Karpas-422 (cell line): ENCODE results near the gene PKD2L2. TPM values are rescaled to one million over a fixed set of nuclear protein-coding genes. Genes with fewer than 3 reads are reported as not detected.

Experiments
- DNase-seq: peaks from one replicate; pipeline ENCODE4 v3.0.0-alpha.2; 2015
- H2AFZ ChIP-seq: fragments of 200-600 bp; sonication (generic); 2 replicates; pipeline ENCODE4 v1.6.1; 2014; ENCODE audit warnings: antibody characterized with exemption, low read length, mixed read lengths
- H3K27ac ChIP-seq: fragments of 200-600 bp; sonication (generic); 2 replicates; pipeline ENCODE4 v1.5.1; 2014; ENCODE audit warnings: mild to moderate bottlenecking, low read length, moderate library complexity
- H3K27me3 ChIP-seq: fragments of 200-600 bp; sonication (generic); 2 replicates; pipeline ENCODE4 v1.6.1; 2014; ENCODE audit warnings: low read length, mixed read lengths
- H3K36me3 ChIP-seq: fragments of 200-600 bp; sonication (generic); 2 replicates; pipeline ENCODE4 v1.6.1; 2014; ENCODE audit warnings: low read length, mixed read lengths; ENCODE audit not compliant: insufficient read depth
- H3K4me1 ChIP-seq: fragments of 200-600 bp; sonication (generic); 2 replicates; pipeline ENCODE4 v1.6.1; 2014; ENCODE audit warnings: mild to moderate bottlenecking, low read length, mixed read lengths
- H3K4me2 ChIP-seq: fragments of 200-600 bp; sonication (generic); 2 replicates; pipeline ENCODE4 v1.6.1; 2014; ENCODE audit warnings: low read length, low read depth, mild to moderate bottlenecking; ENCODE audit not compliant: poor library complexity, severe bottlenecking
- H3K4me3 ChIP-seq: fragments of 200-600 bp; sonication (generic); 2 replicates; pipeline ENCODE4 v1.5.1; 2014; ENCODE audit warnings: mild to moderate bottlenecking, antibody characterized with exemption, low read length, mixed read lengths
- H3K79me2 ChIP-seq: fragments of 200-600 bp; sonication (generic); 2 replicates; pipeline ENCODE4 v1.6.1; 2014; ENCODE audit warnings: mild to moderate bottlenecking, low read length, mixed read lengths
- H3K9ac ChIP-seq: fragments of 200-600 bp; sonication (generic); 2 replicates; pipeline ENCODE4 v1.6.0; 2014; ENCODE audit warnings: low read length
- H3K9me2 ChIP-seq: fragments of 200-600 bp; sonication (generic), shearing (Covaris generic); replicated peaks from 2 replicates; pipeline ENCODE4 v1.6.0; 2014; ENCODE audit warnings: mild to moderate bottlenecking, low read length, moderate library complexity; ENCODE audit not compliant: insufficient read depth
- H3K9me3 ChIP-seq: fragments of 300-700, 200-600 bp; sonication (generic); 2 replicates; pipeline ENCODE4 v1.6.1; 2014; ENCODE audit warnings: low read length, mixed read lengths
- H4K20me1 ChIP-seq: fragments of 200-600 bp; sonication (generic); 2 replicates; pipeline ENCODE4 v1.6.1; 2014; ENCODE audit warnings: mild to moderate bottlenecking, antibody characterized with exemption, low read length, low read depth; ENCODE audit not compliant: insufficient read depth
- total RNA-seq: library from RNA; depleted of rRNA; stranded (reverse); fragments of >200 nt; shearing (Covaris generic); gene quantifications from 2 replicates; pipeline ENCODE4 v1.2.3, GENCODE V29; 2014; ENCODE audit warnings: low replicate concordance

PKD2L2 gene
- total RNA-seq, 1 experiment from 2014 or later: not detected

GRCh38 chr5:137870647-137871339, 18.5 kb upstream of the PKD2L2 start:
- no peak overlapping the region for H3K27ac ChIP-seq
- no peaks in the 10 kb centered on the region for H4K20me1 ChIP-seq
- no peak overlapping the region for H2AFZ ChIP-seq
- H3K9me2 ChIP-seq: no peaks in the 10 kb centered on the region
- H3K79me2 ChIP-seq: no peaks in the 10 kb centered on the region
- H3K36me3 ChIP-seq: no peaks in the 10 kb centered on the region
- no peak overlapping the region for H3K9ac ChIP-seq
- no peak overlapping the region for H3K4me2 ChIP-seq
- no peaks in the 10 kb centered on the region; the same call in 1 of the 2 replicates for H3K27me3 ChIP-seq
- no peak overlapping the region for H3K4me3 ChIP-seq
- no peak for DNase-seq
- no peaks in the 10 kb centered on the region for H3K9me3 ChIP-seq
- 0 out of 2 replicates have a peak, but pooled peaks cover 3% of the 10 kb centered on the region for H3K4me1 ChIP-seq

- no peaks in the 10 kb centered on the region for H3K9me3 ChIP-seq
- no peaks in the 10 kb centered on the region for H3K79me2 ChIP-seq
- H3K27me3 ChIP-seq: no peaks in the 10 kb centered on the region; the same call in 1 of the 2 replicates
- H3K4me3 ChIP-seq: no peak overlapping the region
- H3K36me3 ChIP-seq: no peaks in the 10 kb centered on the region
- H3K4me1 ChIP-seq: 0 out of 2 replicates have a peak, but pooled peaks cover 3% of the 10 kb centered on the region
- no peak for DNase-seq
- H3K27ac ChIP-seq: no peak overlapping the region
- no peaks in the 10 kb centered on the region for H4K20me1 ChIP-seq
- no peaks in the 10 kb centered on the region for H3K9me2 ChIP-seq
- no peak overlapping the region for H2AFZ ChIP-seq
- H3K4me2 ChIP-seq: no peak overlapping the region
- no peak overlapping the region for H3K9ac ChIP-seq
Observed at GRCh38 chr5:137871571-137871970, 17.7 kb upstream of the PKD2L2 start.

GRCh38 chr5:137872466-137872865, 16.8 kb upstream of the PKD2L2 start:
- Histone ChIP-seq H4K20me1 (no peaks in the 10 kb centered on the region), H3K4me1 (0 out of 2 replicates have a peak, but pooled peaks cover 3% of the 10 kb centered on the region), H3K4me3 (no peak overlapping the region), H3K27ac (no peak overlapping the region), H2AFZ (no peak overlapping the region), H3K4me2 (no peak overlapping the region), H3K9me2 (no peaks in the 10 kb centered on the region), H3K9me3 (no peaks in the 10 kb centered on the region), H3K36me3 (no peaks in the 10 kb centered on the region), H3K79me2 (no peaks in the 10 kb centered on the region), H3K27me3 (no peaks in the 10 kb centered on the region; the same call in 1 of the 2 replicates), H3K9ac (no peak overlapping the region)
- DNase-seq: no peak

GRCh38 chr5:137876101-137876500, 13.2 kb upstream of the PKD2L2 start:
- no peak for DNase-seq
- Histone ChIP-seq H3K4me1 (0 out of 2 replicates have a peak, but pooled peaks cover 3% of the 10 kb centered on the region), H3K36me3 (no peaks in the 10 kb centered on the region), H3K4me2 (no peak overlapping the region), H2AFZ (no peak overlapping the region), H3K9ac (no peak overlapping the region), H3K27ac (no peak overlapping the region), H3K79me2 (no peaks in the 10 kb centered on the region), H3K4me3 (no peak overlapping the region), H3K27me3 (no peaks in the 10 kb centered on the region), H4K20me1 (no peaks in the 10 kb centered on the region), H3K9me3 (no peaks in the 10 kb centered on the region), H3K9me2 (no peaks in the 10 kb centered on the region)

GRCh38 chr5:137880313-137880712, 8.9 kb upstream of the PKD2L2 start:
- H3K9ac ChIP-seq: no peak overlapping the region

GRCh38 chr5:137887831-137888230, 1.4 kb upstream of the PKD2L2 start:
- H3K9me3 ChIP-seq: no peaks in the 10 kb centered on the region
- H3K4me2 ChIP-seq: peak overlapping the region; percentile 92
- H3K27me3 ChIP-seq: no peaks in the 10 kb centered on the region
- DNase-seq: no peak
- H4K20me1 ChIP-seq: no peaks in the 10 kb centered on the region
- no peak overlapping the region; the same call in 1 of the 2 replicates for H3K9ac ChIP-seq
- no peaks in the 10 kb centered on the region for H3K79me2 ChIP-seq
- H2AFZ ChIP-seq: no peak overlapping the region
- no peak overlapping the region for H3K27ac ChIP-seq
- H3K36me3 ChIP-seq: no peaks in the 10 kb centered on the region
- H3K4me3 ChIP-seq: no peak overlapping the region
- no peaks in the 10 kb centered on the region for H3K9me2 ChIP-seq
- H3K4me1 ChIP-seq: peaks cover 22% of the 10 kb centered on the region

More at GRCh38 chr5:137880313-137880712, 8.9 kb upstream of the PKD2L2 start:
- Histone ChIP-seq H3K4me2 (no peak overlapping the region), H3K9me2 (no peaks in the 10 kb centered on the region), H3K79me2 (no peaks in the 10 kb centered on the region), H3K27ac (no peak overlapping the region), H4K20me1 (no peaks in the 10 kb centered on the region), H2AFZ (no peak overlapping the region), H3K4me3 (no peak overlapping the region), H3K27me3 (no peaks in the 10 kb centered on the region), H3K4me1 (no peaks in the 10 kb centered on the region), H3K9me3 (no peaks in the 10 kb centered on the region), H3K36me3 (no peaks in the 10 kb centered on the region)
- DNase-seq: no peak

- Histone ChIP-seq H3K27ac (no peak overlapping the region), H4K20me1 (no peaks in the 10 kb centered on the region), H3K36me3 (no peaks in the 10 kb centered on the region), H3K4me3 (peak overlapping the region; percentile 76), H3K27me3 (no peaks in the 10 kb centered on the region), H3K4me1 (peaks cover 22% of the 10 kb centered on the region), H3K9ac (peak overlapping the region; percentile 79), H3K4me2 (peak overlapping the region; percentile 92), H2AFZ (peak overlapping the region; percentile 84; the same call in 1 of the 2 replicates), H3K9me3 (no peaks in the 10 kb centered on the region), H3K79me2 (no peaks in the 10 kb centered on the region), H3K9me2 (no peaks in the 10 kb centered on the region)
- DNase-seq: no peak
Observed at GRCh38 chr5:137888466-137888862, 793 bp upstream of the PKD2L2 start.

- no peaks in the 10 kb centered on the region for H3K9me2 ChIP-seq
- no peak overlapping the region for H2AFZ ChIP-seq
- H3K9me3 ChIP-seq: no peaks in the 10 kb centered on the region
- H3K36me3 ChIP-seq: no peaks in the 10 kb centered on the region
- no peaks in the 10 kb centered on the region for H4K20me1 ChIP-seq
- no peak overlapping the region for H3K9ac ChIP-seq
- no peak overlapping the region for H3K4me2 ChIP-seq
- H3K27me3 ChIP-seq: no peaks in the 10 kb centered on the region
- H3K4me3 ChIP-seq: no peak overlapping the region
- H3K79me2 ChIP-seq: no peaks in the 10 kb centered on the region
- DNase-seq: no peak
- peaks cover 22% of the 10 kb centered on the region for H3K4me1 ChIP-seq
- H3K27ac ChIP-seq: no peak overlapping the region
Observed at GRCh38 chr5:137890845-137891244, 1.6 kb downstream of the PKD2L2 start.
